Heart right ventricle (tissue), 16 donors: ENCODE results near the gene PXK. TPM values are rescaled to one million over a fixed set of nuclear protein-coding genes. Genes with fewer than 3 reads are reported as not detected.

Experiments used
- ATAC-seq, 8 donors: fragments of 200-7000 bp; cut with Tn5 transposase; one replicate each; pipeline ENCODE4 v1.9.1; 2020; ENCODE audit warnings: mild to moderate bottlenecking in 8 of 8, moderate library complexity in 8 of 8, moderate number of reproducible peaks in 1 of 8
- DNase-seq, 2 donors: peaks; one replicate each; pipeline ENCODE4 v3.0.0-alpha.2; 2020
- H3K27ac ChIP-seq, 10 donors: fragments of 200-600 bp; sonication (generic) in 2 of 10; one replicate each; pipeline versions ENCODE4 v1.5.0 to v1.8.0; 2020 to 2022; ENCODE audit warnings: mild to moderate bottlenecking in 3 of 10
- H3K27me3 ChIP-seq, 7 donors: fragments of 200-600 bp; one replicate each; pipeline ENCODE4 v1.8.0; 2021 to 2022; ENCODE audit warnings: mild to moderate bottlenecking in 2 of 7
- H3K36me3 ChIP-seq, 9 donors: fragments of 200-600 bp; sonication (generic) in 1 of 9; one replicate each; pipeline versions ENCODE4 v1.5.0 to v1.8.0; 2020 to 2022; ENCODE audit warnings: mild to moderate bottlenecking in 2 of 9
- H3K4me1 ChIP-seq, 9 donors: fragments of 200-600 bp; sonication (generic) in 1 of 9; one replicate each; pipeline versions ENCODE4 v1.5.0 to v1.8.0; 2020 to 2022; ENCODE audit warnings: mild to moderate bottlenecking in 4 of 9
- H3K4me3 ChIP-seq, 10 donors: fragments of 200-600 bp; sonication (generic) in 2 of 10; one replicate each; pipeline versions ENCODE4 v1.5.0 to v1.8.0; 2020 to 2022; ENCODE audit warnings: mild to moderate bottlenecking in 7 of 10, moderate library complexity in 2 of 10
- H3K9me3 ChIP-seq, 11 donors: fragments of 200-600 bp in 10 of 11; sonication (generic) in 2 of 11; one replicate each; pipeline versions ENCODE4 v1.5.0 to v1.8.0; 2013 to 2022; ENCODE audit warnings: mild to moderate bottlenecking in 2 of 11, control low read depth in 1 of 11, moderate library complexity in 1 of 11
- WGBS, 2 donors: extraction: QIAGEN DNeasy Blood & Tissue Kit; methylation state at CpG; one replicate each; pipeline ENCODE4 v1.1.7; 2013; ENCODE audit warnings: inconsistent platforms in 1 of 2; 5-methylcytosine and 5-hydroxymethylcytosine counted together
- intact Hi-C, 10 donors: fragments of 100-400 bp; cut with DNase I; formaldehyde crosslinking; loops; one replicate each; pipeline versions ENCODE4 v1.11.1 to v1.14.2; 2022
- polyA plus RNA-seq, 2 donors: library from polyadenylated mRNA; stranded (reverse); fragments of 200-250 nt; gene quantifications; one replicate each; pipeline ENCODE4 v1.2.3, GENCODE V29; 2013
- total RNA-seq, 10 donors: library from RNA; stranded (reverse); fragmentation: NEBNext Ultra II Directional in 3 of 10; extraction: Animal tissue kit (Norgen Biotek cat#: 25700) in 3 of 10; gene quantifications; one replicate each; pipeline versions ENCODE4 v1.2.1 to v1.2.4, GENCODE V29; 2021 to 2023
- TF ChIP-seq, protein P1 (sequence below), 9 donors: fragments of 200-600 bp; sonication (generic) in 2 of 9; IDR thresholded peaks; one replicate each; pipeline versions ENCODE4 v1.5.0 to v1.8.0; 2021 to 2022; ENCODE audit warnings: antibody characterized with exemption in 9 of 9, mild to moderate bottlenecking in 5 of 9, moderate library complexity in 1 of 9
- donor health status: Arrhythmogenic right ventricular cardiomyopathy.
- donor health status: ischemic (EF 13 %, LVEDD 7.1; RV severe dilation, severe dysfunction).
- donor health status: healthy with polysubstance abuse.
- donor health status: DM: no; HTN: yes; CAD: no.
- donor health status: DM: no; HTN: no; CAD: no.
- donor health status: ischemic (EF 25% LVEDD 6.9; RV normal size, moderate dysfunction).
- donor health status: ischemic (EF 25% LVEDD 5.7; RV mildly dilated, moderate dysfunction).
- donor health status: healthy.
- donor health status: DM: yes; HTN: yes; CAD: no.
- donor health status: Ischemic cardiomyopathy.
- donor health status: ischemic (EF 35%, LVEDD 5.7; RV mildly dilated, moderate dysfunction).
- donor health status: nonischemic (EF 11% LVEDD 7.7; RV severe dilation, severe dysfunction).
- donor health status: DM: yes; HTN: yes; CAD: no.
- donor health status: PGD.
- donor health status: ischemic (EF 29% LVEDD 5.4; RV normal size, mild dysfunction).
- donor health status: nonischemic (EF 23%, LVEDD 6.1; RV moderate dilation, normal function).

The PXK gene
- total and polyA plus RNA-seq, 12 donors = 5.6 to 16.3 (median 10.8) TPM

- Histone ChIP-seq H3K36me3 (no peaks in the 10 kb centered on the region), H3K27ac (no peak overlapping the region), H3K4me3 (no peak overlapping the region), H3K27me3 (no peaks in the 10 kb centered on the region), H3K4me1 (no peaks in the 10 kb centered on the region), H3K9me3 (no peaks in the 10 kb centered on the region)
- TF ChIP-seq, protein P1, sequence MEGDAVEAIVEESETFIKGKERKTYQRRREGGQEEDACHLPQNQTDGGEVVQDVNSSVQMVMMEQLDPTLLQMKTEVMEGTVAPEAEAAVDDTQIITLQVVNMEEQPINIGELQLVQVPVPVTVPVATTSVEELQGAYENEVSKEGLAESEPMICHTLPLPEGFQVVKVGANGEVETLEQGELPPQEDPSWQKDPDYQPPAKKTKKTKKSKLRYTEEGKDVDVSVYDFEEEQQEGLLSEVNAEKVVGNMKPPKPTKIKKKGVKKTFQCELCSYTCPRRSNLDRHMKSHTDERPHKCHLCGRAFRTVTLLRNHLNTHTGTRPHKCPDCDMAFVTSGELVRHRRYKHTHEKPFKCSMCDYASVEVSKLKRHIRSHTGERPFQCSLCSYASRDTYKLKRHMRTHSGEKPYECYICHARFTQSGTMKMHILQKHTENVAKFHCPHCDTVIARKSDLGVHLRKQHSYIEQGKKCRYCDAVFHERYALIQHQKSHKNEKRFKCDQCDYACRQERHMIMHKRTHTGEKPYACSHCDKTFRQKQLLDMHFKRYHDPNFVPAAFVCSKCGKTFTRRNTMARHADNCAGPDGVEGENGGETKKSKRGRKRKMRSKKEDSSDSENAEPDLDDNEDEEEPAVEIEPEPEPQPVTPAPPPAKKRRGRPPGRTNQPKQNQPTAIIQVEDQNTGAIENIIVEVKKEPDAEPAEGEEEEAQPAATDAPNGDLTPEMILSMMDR (IDR thresholded peaks at IDR 0.05) = no peak
- DNase-seq (no peak), ATAC-seq (no peak)
- WGBS, 2 donors = 75 to 76% methylated on average over 4 of the region's 4 CpGs
- intact Hi-C loops = no loop called here
Measured at GRCh38 chr3:58441514-58442450, 109.1 kb downstream of the PXK start.

- Histone ChIP-seq H3K27me3 (no peaks in the 10 kb centered on the region), H3K27ac (no peak overlapping the region), H3K4me3 (no peak overlapping the region), H3K36me3 (no peaks in the 10 kb centered on the region), H3K4me1 (no peaks in the 10 kb centered on the region), H3K9me3 (peaks cover 0 to 41% (median 10%) of the 10 kb centered on the region in 11 donors)
- DNase-seq (no peak), ATAC-seq (no peak)
- WGBS, 2 donors = 67 to 79% methylated on average over 1 of the region's 1 CpG
- intact Hi-C loops = no loop called here
- TF ChIP-seq, protein P1 (IDR thresholded peaks at IDR 0.05) = no peak
Measured at GRCh38 chr3:58452176-58452575, 119.5 kb downstream of the PXK start.

DNA sequence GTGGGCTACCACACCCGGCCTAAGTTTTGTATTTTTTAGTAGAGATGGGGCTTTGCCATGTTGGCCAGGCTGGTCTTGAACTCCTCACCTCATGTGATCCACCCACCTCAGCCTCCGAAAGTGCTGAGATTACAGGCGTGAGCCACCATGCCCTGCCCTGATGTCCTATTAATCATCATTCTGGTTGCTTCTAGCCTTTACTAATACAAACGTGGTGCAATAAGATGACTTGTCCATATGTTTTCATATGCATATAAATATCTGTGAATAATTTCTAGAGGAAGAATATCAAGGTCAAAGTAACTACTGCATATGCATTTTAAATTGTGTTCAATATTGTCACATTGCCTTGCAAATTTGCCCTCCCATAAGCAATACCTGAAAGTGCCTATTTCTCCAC, 126.5 kb downstream of the PXK start:
- no peaks in the 10 kb centered on the region for H3K36me3 ChIP-seq
- TF ChIP-seq, protein P1 (IDR thresholded peaks at IDR 0.05) = no peak
- peaks cover 0 to 15% (median 4%) of the 10 kb centered on the region in 9 donors for H3K4me1 ChIP-seq
- intact Hi-C loops = no loop called here
- H3K27me3 ChIP-seq = no peaks in the 10 kb centered on the region
- no peak overlapping the region for H3K27ac ChIP-seq
- DNase-seq = no peak
- 86 to 87% methylated on average over 4 of the region's 4 CpGs for WGBS, 2 donors
- H3K9me3 ChIP-seq = peaks cover 0 to 30% (median 10%) of the 10 kb centered on the region in 11 donors
- H3K4me3 ChIP-seq = no peak overlapping the region
- no peak for ATAC-seq

GRCh38 chr3:58462829-58463180, 130.1 kb downstream of the PXK start:
- ATAC-seq (no peak), DNase-seq (no peak)
- Histone ChIP-seq H3K4me1 (peaks cover 0 to 16% (median 4%) of the 10 kb centered on the region in 9 donors), H3K27ac (no peak overlapping the region), H3K4me3 (no peak overlapping the region), H3K27me3 (no peaks in the 10 kb centered on the region), H3K9me3 (no peaks in the 10 kb centered on the region), H3K36me3 (no peaks in the 10 kb centered on the region)
- 71 to 76% methylated on average over 4 of the region's 4 CpGs for WGBS, 2 donors
- TF ChIP-seq, protein P1 (IDR thresholded peaks at IDR 0.05) = no peak
- intact Hi-C loops = loop anchor here in 4 of 10 donors (2.0 kb wide), 1 partner anchor 70 kb away; no protein-coding TSS in a partner anchor
